ENCODE measurements around the gene RNF187.

GRCh38 chr1:228540161-228540917 lies 53.2 kb downstream of the RNF187 start:
- TF ChIP-seq TAF1 (IDR thresholded peaks at IDR 0.05; ENCODE audit: borderline replicate concordance, insufficient read depth, low read length) (no peak), POLR2AphosphoS5 (IDR thresholded peaks at IDR 0.05; ENCODE audit: low read depth, low read length) (no peak), REST (IDR thresholded peaks at IDR 0.05; ENCODE audit: insufficient read depth in 1 of 2, low read depth in 2 of 2, low read length in 2 of 2) (no peak), SIN3A (IDR thresholded peaks at IDR 0.05; ENCODE audit: borderline replicate concordance, insufficient read depth, low read length) (no peak)

Data from PFSK-1 (cell line).